DMS114 treated with DMSO at 0.1 percent for 48 hours (cell line): ENCODE measurements around the gene BTNL2.
A peak's percentile ranks its signal among the peaks of the same experiment; 100 is the strongest.
"Not testable (repeated sequence)": the region's sequence is repeated elsewhere in the genome, so short reads cannot be mapped to it uniquely, and the experiment has no call there.

Experiments
- DNase-seq: peaks from one replicate; lab custom pipeline; 2025; ENCODE audit not compliant: unreplicated experiment; lab: John Stamatoyannopoulos, UW

Gene BTNL2, protein sequence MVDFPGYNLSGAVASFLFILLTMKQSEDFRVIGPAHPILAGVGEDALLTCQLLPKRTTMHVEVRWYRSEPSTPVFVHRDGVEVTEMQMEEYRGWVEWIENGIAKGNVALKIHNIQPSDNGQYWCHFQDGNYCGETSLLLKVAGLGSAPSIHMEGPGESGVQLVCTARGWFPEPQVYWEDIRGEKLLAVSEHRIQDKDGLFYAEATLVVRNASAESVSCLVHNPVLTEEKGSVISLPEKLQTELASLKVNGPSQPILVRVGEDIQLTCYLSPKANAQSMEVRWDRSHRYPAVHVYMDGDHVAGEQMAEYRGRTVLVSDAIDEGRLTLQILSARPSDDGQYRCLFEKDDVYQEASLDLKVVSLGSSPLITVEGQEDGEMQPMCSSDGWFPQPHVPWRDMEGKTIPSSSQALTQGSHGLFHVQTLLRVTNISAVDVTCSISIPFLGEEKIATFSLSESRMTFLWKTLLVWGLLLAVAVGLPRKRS

GRCh38 chr6:32406857-32407256 is at the start of gene BTNL2:
Gene BTNL2, minus strand, starts transcription at chr6:32407181. Its CDS starts 58 bp downstream, at chr6:32407123.
- no peak for DNase-seq

DNA sequence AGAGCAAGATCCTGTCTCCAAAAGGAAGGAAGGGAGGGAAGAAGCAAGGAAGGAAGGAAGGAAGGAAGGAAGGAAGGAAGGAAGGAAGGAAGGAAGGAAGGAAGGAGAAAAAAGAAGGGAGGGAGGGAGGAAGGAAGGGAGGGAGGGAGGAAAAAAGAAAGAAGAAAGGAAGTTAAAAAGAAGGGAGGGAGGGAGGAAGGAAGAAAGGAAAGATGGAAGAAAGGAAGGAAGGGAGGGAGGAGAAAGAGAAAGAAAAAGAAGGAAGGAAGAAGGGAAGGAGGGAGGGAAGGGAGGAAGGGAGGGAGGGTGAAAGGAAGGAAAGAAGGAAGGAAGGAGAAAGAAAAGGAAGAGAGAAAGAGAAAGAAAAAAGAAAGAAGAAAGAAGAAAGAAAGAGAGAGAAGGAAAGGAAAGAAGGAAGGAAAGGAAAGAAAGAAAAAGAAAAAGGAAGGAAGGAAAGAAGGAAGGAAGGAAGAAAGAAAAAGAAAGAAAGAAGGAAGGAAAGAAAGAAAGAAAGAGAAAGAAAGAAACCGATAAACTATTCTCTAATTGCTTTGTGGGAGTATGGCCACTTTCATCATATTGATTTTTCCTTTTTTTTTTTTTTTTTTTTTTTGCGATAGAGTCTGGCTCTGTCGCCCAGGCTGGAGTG is 42.2 kb upstream of the BTNL2 start:
- DNase-seq: no peak

- DNase-seq: no peak
Observed at GRCh38 chr6:32447932-32448331, 41.0 kb upstream of the BTNL2 start.

DNA sequence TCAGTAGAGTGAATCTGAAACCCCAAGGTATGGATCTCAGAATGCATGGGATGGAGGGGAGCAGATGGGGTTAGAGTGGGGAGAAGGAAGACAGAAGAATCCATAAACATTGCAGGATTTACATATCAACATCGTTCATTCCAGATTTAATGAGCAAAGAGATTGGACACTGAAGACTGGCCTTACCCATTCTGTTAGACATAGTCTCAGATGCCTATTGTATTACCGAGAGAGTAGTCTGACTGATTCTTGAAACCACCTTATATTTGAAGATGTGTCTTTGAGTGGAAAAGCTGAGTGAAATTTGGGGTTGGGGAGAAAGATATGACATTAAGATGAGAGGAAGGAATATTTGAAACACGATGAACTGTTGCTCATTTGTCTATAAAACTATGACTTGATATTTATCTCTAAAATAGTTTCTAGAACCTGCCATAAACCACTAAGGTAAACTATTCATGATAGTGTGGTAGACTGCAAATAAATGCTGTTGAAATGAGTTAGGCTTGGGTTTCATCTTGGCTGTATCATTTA is 38.4 kb upstream of the BTNL2 start:
- DNase-seq: no peak

GRCh38 chr6:32444433-32444832 is 37.5 kb upstream of the BTNL2 start:
- no peak for DNase-seq

GRCh38 chr6:32442977-32443552 is 36.1 kb upstream of the BTNL2 start:
- no peak for DNase-seq

- DNase-seq: no peak
Observed at GRCh38 chr6:32442243-32442667, 35.3 kb upstream of the BTNL2 start.

DNA sequence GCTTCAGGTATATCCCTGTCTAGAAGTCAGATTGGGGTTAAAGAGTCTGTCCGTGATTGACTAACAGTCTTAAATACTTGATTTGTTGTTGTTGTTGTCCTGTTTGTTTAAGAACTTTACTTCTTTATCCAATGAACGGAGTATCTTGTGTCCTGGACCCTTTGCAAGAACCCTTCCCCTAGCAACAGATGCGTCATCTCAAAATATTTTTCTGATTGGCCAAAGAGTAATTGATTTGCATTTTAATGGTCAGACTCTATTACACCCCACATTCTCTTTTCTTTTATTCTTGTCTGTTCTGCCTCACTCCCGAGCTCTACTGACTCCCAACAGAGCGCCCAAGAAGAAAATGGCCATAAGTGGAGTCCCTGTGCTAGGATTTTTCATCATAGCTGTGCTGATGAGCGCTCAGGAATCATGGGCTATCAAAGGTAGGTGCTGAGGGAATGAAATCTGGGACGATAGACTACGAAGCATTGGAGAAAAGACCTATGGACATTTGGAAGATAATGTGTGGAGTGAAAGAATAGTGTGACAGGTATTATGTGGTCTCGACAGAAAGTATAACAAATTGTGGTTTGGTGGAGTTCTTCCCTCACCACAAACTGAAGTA is 32.7 kb upstream of the BTNL2 start, which contains the start of gene HLA-DRA:
HLA-DRA (plus strand) TSS at position 286 of the 613 bp plus-strand sequence; CDS start at position 350, 64 bp downstream.
- DNase-seq: peak; percentile 74

DNA sequence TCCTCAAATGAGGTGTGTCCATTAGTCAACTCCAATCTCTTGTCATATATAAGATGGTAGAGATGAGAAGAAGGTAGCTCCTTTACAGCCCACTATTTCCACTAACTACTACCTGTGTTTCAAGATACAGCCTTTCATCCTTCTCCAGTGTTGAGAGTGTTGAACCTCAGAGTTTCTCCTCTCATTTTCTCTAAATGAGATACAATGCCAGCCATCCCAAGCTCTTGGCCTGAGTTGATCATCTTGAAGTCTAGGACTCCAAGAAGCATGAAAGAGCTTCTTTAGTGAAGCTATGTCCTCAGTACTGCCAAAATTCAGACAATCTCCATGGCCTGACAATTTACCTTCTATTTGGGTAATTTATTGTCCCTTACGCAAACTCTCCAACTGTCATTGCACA is 32.2 kb upstream of the BTNL2 start:
- DNase-seq: no peak

DNA sequence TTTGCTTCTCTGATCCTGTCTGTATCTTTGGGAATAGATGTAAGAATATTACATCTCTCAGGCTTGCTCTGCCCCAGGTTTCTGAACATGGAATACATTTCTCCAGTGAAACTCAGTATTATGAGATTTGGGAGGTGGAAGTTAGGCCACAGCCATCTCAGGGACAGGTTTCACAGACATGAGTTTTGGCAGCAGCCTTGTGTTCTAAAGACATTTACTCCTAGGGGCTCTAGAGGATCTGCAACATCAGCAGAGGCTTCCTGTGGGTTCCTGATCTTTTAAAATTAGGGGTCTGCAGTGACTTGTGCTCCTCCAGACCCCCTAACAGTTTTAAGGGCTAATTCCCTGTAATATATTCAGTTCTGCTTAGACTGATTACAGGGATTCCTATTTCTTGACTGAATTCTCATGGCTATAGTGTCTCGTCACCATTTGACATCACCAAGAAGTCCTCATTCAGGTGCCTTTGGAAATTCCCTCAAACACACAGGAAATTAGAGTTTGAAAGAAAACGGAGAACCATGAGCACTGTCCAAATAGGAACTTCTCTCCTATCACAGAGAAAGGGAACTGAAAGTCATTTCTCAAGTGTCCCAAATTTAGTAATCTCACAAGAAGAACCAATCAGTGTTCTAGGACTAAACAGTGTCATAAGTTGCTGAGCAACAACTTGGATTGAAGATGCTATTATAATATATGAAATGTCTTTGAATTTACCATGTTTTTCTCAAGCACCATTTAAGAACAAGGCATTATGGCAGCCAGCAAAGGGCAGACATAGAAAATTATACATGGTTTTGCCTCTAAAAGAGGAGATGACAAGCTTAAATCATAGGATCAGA is 30.2 kb upstream of the BTNL2 start:
- DNase-seq: peak; percentile 12

- DNase-seq: no peak
Observed at GRCh38 chr6:32436186-32436585, 29.2 kb upstream of the BTNL2 start.

DNA sequence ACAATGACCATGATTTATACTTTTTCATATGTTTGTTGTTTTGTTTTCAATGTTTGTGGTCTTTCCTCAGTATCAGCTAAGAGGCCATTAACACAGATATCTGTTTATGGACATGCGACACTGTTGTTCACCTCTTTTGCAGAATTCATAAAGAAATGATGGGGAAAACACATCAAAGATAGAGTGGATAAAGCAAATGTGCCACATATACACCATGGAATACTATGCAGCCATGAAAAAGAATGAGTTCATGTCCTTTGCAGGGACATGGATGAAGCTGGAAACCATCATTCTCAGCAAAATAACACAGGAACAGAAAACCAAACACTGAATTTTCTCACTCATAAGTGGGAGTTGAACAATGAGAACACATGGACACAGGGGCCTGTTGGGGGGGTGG is 27.0 kb upstream of the BTNL2 start:
- DNase-seq: not testable (repeated sequence)

DNA sequence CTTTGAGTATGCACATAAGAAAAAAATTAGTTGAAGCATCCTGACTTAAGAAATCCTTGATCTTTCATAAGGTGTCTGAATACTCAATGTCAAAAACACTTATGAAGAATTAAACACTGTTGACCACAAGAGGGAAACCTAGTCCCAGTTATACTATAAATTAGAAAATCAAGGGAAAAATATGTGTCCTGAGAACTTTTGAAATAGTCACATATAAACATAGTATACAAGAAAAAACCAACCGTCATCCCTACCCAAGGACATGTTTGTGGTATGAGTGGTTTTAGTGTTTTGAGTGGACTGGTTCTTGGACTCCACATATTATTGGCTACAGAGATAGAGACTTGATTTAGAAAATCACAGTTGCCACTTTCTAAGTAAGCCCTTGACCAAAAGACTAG is 25.1 kb upstream of the BTNL2 start:
- DNase-seq: peak; percentile 62

- no peak for DNase-seq
Observed at GRCh38 chr6:32431142-32431541, 24.2 kb upstream of the BTNL2 start.

DNA sequence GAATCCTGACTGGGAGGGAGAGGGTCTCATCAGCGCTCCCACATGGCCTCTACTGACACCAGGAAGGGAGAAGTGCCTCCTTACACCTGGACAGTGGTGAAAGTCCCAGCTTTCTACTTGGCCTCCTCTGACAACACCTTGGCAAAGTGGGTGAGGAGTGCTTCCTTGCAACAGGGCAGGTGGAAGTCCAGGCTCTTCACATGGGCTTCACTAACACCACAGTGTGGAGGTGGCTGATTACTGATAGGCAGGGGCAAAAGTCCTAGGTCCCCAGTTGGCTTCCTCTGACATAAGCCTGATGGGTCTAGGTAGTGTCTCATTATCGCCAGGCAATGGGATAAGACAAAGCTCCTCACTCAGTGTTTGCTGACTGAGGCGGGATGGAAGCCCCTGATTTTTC is 23.2 kb upstream of the BTNL2 start:
- DNase-seq: no peak

- no peak for DNase-seq
Observed at GRCh38 chr6:32427934-32428474, 21.0 kb upstream of the BTNL2 start.

GRCh38 chr6:32427218-32427617 is 20.2 kb upstream of the BTNL2 start:
- no peak for DNase-seq

DNA sequence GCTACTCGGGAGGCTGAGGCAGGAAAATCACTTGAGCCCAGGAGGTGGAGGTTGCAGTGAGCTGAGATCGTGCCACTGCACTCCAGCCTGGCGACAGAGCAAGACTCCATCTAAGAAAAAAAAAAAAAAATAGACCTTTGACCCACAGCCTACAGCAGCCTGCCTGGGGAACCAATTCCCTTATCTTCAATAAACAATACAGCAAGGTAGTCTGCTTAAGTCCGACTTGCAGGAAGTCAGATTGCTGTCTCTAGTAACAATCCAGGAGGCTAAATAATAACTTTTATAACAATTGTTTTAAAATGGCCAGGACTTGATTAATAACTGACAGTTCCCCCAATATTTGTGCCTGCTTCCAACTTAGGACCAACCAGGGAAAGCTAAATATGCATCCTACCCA is 19.4 kb upstream of the BTNL2 start:
- DNase-seq: no peak

GRCh38 chr6:32424589-32425300 is 17.8 kb upstream of the BTNL2 start:
- no peak for DNase-seq
